DOHH2 (cell line): ENCODE measurements around the gene MAGI1.

Experiments
- H3F3A ChIP-seq: fragments of 200-600 bp; sonication (generic), shearing (Covaris generic); 2 replicates; pipeline ENCODE4 v1.6.0; 2016; ENCODE audit warnings: antibody characterized with exemption, mild to moderate bottlenecking; ENCODE audit not compliant: control insufficient read depth, insufficient read depth
- H3K27ac ChIP-seq: fragments of 200-600 bp; sonication (generic); 2 replicates; pipeline ENCODE4 v1.5.1; 2014; ENCODE audit warnings: low read depth, mild to moderate bottlenecking, low read length, moderate library complexity
- H3K27me3 ChIP-seq: fragments of 200-600 bp; sonication (generic); 2 replicates; pipeline ENCODE4 v1.6.1; 2014; ENCODE audit warnings: mild to moderate bottlenecking, low read length, mixed read lengths; ENCODE audit not compliant: control insufficient read depth
- H3K36me3 ChIP-seq: fragments of 200-600 bp; sonication (generic); 2 replicates; pipeline ENCODE4 v1.6.1; 2014; ENCODE audit warnings: mild to moderate bottlenecking, low read length, moderate library complexity, mixed read lengths; ENCODE audit not compliant: control insufficient read depth
- H3K4me1 ChIP-seq: fragments of 200-600 bp; sonication (generic); 2 replicates; pipeline ENCODE4 v1.6.1; 2014; ENCODE audit warnings: mild to moderate bottlenecking, low read length, mixed read lengths; ENCODE audit not compliant: control insufficient read depth
- H3K4me2 ChIP-seq: fragments of 200-600 bp; sonication (generic); 2 replicates; pipeline ENCODE4 v1.6.0; 2014; ENCODE audit warnings: mild to moderate bottlenecking, low read length, moderate library complexity
- H3K4me3 ChIP-seq: fragments of 200-600 bp; sonication (generic); 2 replicates; pipeline ENCODE4 v1.5.1; 2014; ENCODE audit warnings: mild to moderate bottlenecking, low read length, mixed read lengths
- H3K79me2 ChIP-seq: fragments of 200-600 bp; sonication (generic); 2 replicates; pipeline ENCODE4 v1.6.1; 2014; ENCODE audit warnings: mild to moderate bottlenecking, low read length, mixed read lengths; ENCODE audit not compliant: control insufficient read depth
- H3K9me2 ChIP-seq: fragments of 200-600 bp; sonication (generic); replicated peaks from 2 replicates; pipeline ENCODE4 v1.6.1; 2014; ENCODE audit warnings: mild to moderate bottlenecking, low read length, mixed read lengths; ENCODE audit not compliant: control insufficient read depth
- H3K9me3 ChIP-seq: fragments of 200-600 bp; sonication (generic); 2 replicates; pipeline ENCODE4 v1.6.1; 2014; ENCODE audit warnings: antibody characterized with exemption, low read length, mixed read lengths; ENCODE audit not compliant: control insufficient read depth, insufficient read depth
- H4K20me1 ChIP-seq: fragments of 200-600 bp; sonication (generic); 2 replicates; pipeline ENCODE4 v1.6.0; 2014; ENCODE audit warnings: low read depth, mild to moderate bottlenecking, antibody characterized with exemption, low read length, moderate library complexity; ENCODE audit not compliant: control insufficient read depth, insufficient read depth
- EZH2phosphoT487 ChIP-seq: fragments of 200-600 bp; sonication (generic); IDR thresholded peaks from 2 replicates; pipeline ENCODE4 v1.6.1; 2017; ENCODE audit warnings: borderline replicate concordance, mild to moderate bottlenecking, antibody characterized with exemption, low read length, moderate library complexity, mixed read lengths
- TF ChIP-seq, protein P1 (sequence below): fragments of 200-600 bp; sonication (generic); IDR thresholded peaks from one replicate; pipeline ENCODE4 v1.5.1; 2014; ENCODE audit warnings: antibody characterized with exemption, mild to moderate bottlenecking, low read depth, low read length; ENCODE audit not compliant: poor library complexity, severe bottlenecking

The MAGI1 gene

DNA sequence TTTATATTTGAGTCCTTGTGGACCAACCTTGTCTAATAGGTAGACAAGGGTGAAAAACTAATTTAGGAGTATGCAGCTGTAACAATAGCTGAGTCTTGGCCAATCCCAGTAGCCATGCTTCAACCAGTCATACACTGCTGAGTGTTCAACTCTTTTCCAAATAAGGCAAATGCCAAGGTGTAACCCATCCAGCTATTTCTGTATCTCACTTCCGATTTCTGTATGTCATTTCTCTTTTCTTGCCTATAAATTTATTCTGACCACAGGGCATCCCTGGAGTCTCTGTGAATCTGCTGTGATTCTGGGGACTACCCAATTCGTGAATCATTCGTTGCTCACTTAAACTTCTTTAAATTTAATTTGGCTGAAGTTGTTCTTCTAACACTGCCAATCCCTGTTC, 93.2 kb downstream of the MAGI1 start:
- no peaks in the 10 kb centered on the region for H3K27me3 ChIP-seq
- TF ChIP-seq EZH2phosphoT487, result no peak
- TF ChIP-seq, protein P1, sequence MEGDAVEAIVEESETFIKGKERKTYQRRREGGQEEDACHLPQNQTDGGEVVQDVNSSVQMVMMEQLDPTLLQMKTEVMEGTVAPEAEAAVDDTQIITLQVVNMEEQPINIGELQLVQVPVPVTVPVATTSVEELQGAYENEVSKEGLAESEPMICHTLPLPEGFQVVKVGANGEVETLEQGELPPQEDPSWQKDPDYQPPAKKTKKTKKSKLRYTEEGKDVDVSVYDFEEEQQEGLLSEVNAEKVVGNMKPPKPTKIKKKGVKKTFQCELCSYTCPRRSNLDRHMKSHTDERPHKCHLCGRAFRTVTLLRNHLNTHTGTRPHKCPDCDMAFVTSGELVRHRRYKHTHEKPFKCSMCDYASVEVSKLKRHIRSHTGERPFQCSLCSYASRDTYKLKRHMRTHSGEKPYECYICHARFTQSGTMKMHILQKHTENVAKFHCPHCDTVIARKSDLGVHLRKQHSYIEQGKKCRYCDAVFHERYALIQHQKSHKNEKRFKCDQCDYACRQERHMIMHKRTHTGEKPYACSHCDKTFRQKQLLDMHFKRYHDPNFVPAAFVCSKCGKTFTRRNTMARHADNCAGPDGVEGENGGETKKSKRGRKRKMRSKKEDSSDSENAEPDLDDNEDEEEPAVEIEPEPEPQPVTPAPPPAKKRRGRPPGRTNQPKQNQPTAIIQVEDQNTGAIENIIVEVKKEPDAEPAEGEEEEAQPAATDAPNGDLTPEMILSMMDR, result no peak
- no peaks in the 10 kb centered on the region for H4K20me1 ChIP-seq
- H3K27ac ChIP-seq, result no peak overlapping the region
- no peaks in the 10 kb centered on the region for H3K4me1 ChIP-seq
- H3F3A ChIP-seq, result no peaks in the 10 kb centered on the region
- no peaks in the 10 kb centered on the region for H3K36me3 ChIP-seq
- no peak overlapping the region for H3K4me3 ChIP-seq
- H3K9me2 ChIP-seq, result no peaks in the 10 kb centered on the region
- H3K9me3 ChIP-seq, result no peaks in the 10 kb centered on the region
- H3K4me2 ChIP-seq, result no peak overlapping the region
- H3K79me2 ChIP-seq, result no peaks in the 10 kb centered on the region

DNA sequence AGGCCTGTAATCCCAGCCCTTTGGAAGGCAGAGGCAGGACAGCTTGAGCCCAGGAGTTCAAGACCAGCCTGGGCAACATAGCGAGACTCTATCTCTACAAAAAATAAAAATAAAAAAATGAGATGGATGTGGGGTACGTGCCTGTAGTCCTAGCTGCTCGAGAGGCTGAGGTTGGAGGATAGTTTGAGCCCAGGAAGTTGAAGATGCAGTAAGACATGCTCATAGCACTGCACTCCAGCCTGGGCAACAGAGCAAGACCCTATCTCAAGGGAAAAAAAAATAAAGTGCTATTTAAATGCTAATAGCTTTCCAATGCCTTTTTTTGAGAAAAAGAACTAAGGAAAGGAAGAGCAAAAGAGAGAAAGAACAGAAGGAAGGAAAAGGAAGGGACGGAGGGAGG, 94.5 kb downstream of the MAGI1 start:
- Histone ChIP-seq H3F3A (no peaks in the 10 kb centered on the region), H3K27me3 (no peaks in the 10 kb centered on the region), H3K9me2 (no peaks in the 10 kb centered on the region), H3K4me3 (no peak overlapping the region), H3K9me3 (no peaks in the 10 kb centered on the region), H3K27ac (no peak overlapping the region), H3K79me2 (no peaks in the 10 kb centered on the region), H3K4me2 (no peak overlapping the region), H4K20me1 (no peaks in the 10 kb centered on the region), H3K4me1 (no peaks in the 10 kb centered on the region), H3K36me3 (no peaks in the 10 kb centered on the region)
- TF ChIP-seq, protein P1, result no peak
- no peak for TF ChIP-seq EZH2phosphoT487

DNA sequence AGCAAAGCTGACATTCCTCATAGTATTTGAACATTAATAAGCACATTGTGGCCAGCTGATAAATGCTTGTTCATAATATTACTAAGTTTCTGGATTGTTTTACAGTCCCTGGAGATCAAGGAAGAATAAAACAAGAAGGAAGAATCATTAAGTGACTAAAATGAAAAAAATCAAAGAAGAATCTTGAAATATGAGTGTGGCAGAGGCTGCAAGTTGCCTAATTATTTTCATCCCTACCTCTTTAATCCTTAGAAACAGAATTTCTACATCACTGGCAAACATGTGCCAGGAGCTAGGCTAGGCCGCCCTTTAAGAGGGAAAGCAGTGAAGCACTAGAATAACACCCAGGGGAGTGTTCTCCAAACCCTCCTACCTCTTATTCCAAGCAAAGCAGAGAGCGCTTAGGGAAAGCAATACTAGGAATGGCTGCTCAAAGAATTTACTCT, 98.9 kb downstream of the MAGI1 start:
- Histone ChIP-seq H3K4me2 (no peak overlapping the region), H3K79me2 (no peaks in the 10 kb centered on the region), H3K4me1 (no peaks in the 10 kb centered on the region), H3F3A (no peaks in the 10 kb centered on the region), H3K36me3 (no peaks in the 10 kb centered on the region), H3K9me2 (no peaks in the 10 kb centered on the region), H4K20me1 (no peaks in the 10 kb centered on the region), H3K27me3 (0 out of 2 replicates have a peak, but pooled peaks cover 2% of the 10 kb centered on the region), H3K4me3 (no peak overlapping the region), H3K9me3 (no peaks in the 10 kb centered on the region), H3K27ac (no peak overlapping the region)
- TF ChIP-seq, protein P1, result no peak
- no peak for TF ChIP-seq EZH2phosphoT487

DNA sequence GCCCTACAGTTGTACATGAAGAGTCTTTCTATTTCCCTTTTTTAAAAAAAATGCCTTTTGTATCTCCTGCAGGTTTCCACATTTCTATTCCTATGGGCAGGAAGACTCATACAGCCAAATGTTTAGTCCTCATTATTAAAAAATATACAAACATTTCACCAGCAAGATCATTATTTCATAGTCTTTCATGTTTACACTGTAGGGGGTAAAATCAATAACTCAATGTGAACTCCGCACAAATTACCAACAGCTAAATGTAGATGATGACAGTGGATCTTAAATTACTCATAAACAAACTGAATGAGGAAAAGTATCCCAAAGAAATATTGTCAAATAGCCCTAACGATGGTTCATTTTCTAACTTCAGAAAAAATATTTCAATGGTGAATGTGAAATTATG, 99.5 kb downstream of the MAGI1 start:
- Histone ChIP-seq H3K36me3 (no peaks in the 10 kb centered on the region), H3K27ac (no peak overlapping the region), H3K9me2 (no peaks in the 10 kb centered on the region), H3K4me1 (no peaks in the 10 kb centered on the region), H3K4me3 (no peak overlapping the region), H3K4me2 (no peak overlapping the region), H3K27me3 (0 out of 2 replicates have a peak, but pooled peaks cover 2% of the 10 kb centered on the region), H3K79me2 (no peaks in the 10 kb centered on the region), H3K9me3 (no peaks in the 10 kb centered on the region), H3F3A (no peaks in the 10 kb centered on the region), H4K20me1 (no peaks in the 10 kb centered on the region)
- no peak for TF ChIP-seq EZH2phosphoT487
- TF ChIP-seq, protein P1, result no peak
